BLaER1 (cell line): Measurements from ENCODE around the gene LAMTOR1.

ENCODE experiments used
- H3K27ac ChIP-seq: shearing (Covaris generic); formaldehyde crosslinking; 2 replicates; pipeline ENCODE4 v1.8.1; 2022
- H3K27me3 ChIP-seq: shearing (Covaris generic); formaldehyde crosslinking; 2 replicates; pipeline ENCODE4 v1.8.1; 2022
- H3K36me3 ChIP-seq: shearing (Covaris generic); formaldehyde crosslinking; 2 replicates; pipeline ENCODE4 v1.8.1; 2022
- H3K4me1 ChIP-seq: shearing (Covaris generic); formaldehyde crosslinking; 2 replicates; pipeline ENCODE4 v1.8.1; 2022
- H3K4me2 ChIP-seq: shearing (Covaris generic); formaldehyde crosslinking; 2 replicates; pipeline ENCODE4 v1.8.1; 2022
- H3K4me3 ChIP-seq: shearing (Covaris generic); formaldehyde crosslinking; 2 replicates; pipeline ENCODE4 v1.8.1; 2022
- H3K9ac ChIP-seq: shearing (Covaris generic); formaldehyde crosslinking; 2 replicates; pipeline ENCODE4 v1.8.1; 2022
- H3K9me3 ChIP-seq: shearing (Covaris generic); formaldehyde crosslinking; 2 replicates; pipeline ENCODE4 v1.8.1; 2022
- H4K20me1 ChIP-seq: shearing (Covaris generic); formaldehyde crosslinking; 2 replicates; pipeline ENCODE4 v1.8.1; 2022
- Cebpa-rat ChIP-seq: shearing (Covaris generic); IDR thresholded peaks from 2 replicates; pipeline ENCODE4 v1.8.1; 2022

The LAMTOR1 gene

GRCh38 chr11:72083414-72083813 lies 19.7 kb downstream of the LAMTOR1 start:
- Histone ChIP-seq H3K27ac (no peak overlapping the region), H3K27me3 (no peaks in the 10 kb centered on the region), H3K36me3 (peaks cover 6% of the 10 kb centered on the region; the same call in 1 of the 2 replicates), H3K9ac (no peak overlapping the region), H3K9me3 (no peaks in the 10 kb centered on the region), H3K4me3 (no peak overlapping the region), H3K4me2 (no peak overlapping the region), H3K4me1 (peaks cover 31% of the 10 kb centered on the region), H4K20me1 (peaks cover 15% of the 10 kb centered on the region)
- TF ChIP-seq Cebpa-rat, result no peak

GRCh38 chr11:72081821-72082453 lies 21.2 kb downstream of the LAMTOR1 start:
- Histone ChIP-seq H3K9ac (no peak overlapping the region), H3K4me2 (peak overlapping the region; percentile 85), H3K36me3 (no peaks in the 10 kb centered on the region; the same call in 1 of the 2 replicates), H3K4me1 (peaks cover 45% of the 10 kb centered on the region), H4K20me1 (peaks cover 26% of the 10 kb centered on the region), H3K27ac (0 out of 2 replicates have a peak overlapping the region, but pooled peaks have one; percentile 20), H3K9me3 (no peaks in the 10 kb centered on the region), H3K4me3 (no peak overlapping the region), H3K27me3 (no peaks in the 10 kb centered on the region)
- TF ChIP-seq Cebpa-rat, result no peak

GRCh38 chr11:72081184-72081644 lies 21.9 kb downstream of the LAMTOR1 start:
- TF ChIP-seq Cebpa-rat, result no peak
- peak overlapping the region; percentile 75 for H3K27ac ChIP-seq
- no peaks in the 10 kb centered on the region for H3K27me3 ChIP-seq
- no peaks in the 10 kb centered on the region for H3K9me3 ChIP-seq
- H4K20me1 ChIP-seq, result peaks cover 30% of the 10 kb centered on the region
- peak overlapping the region; percentile 85 for H3K4me2 ChIP-seq
- peak overlapping the region; percentile 81 for H3K4me3 ChIP-seq
- peaks cover 46% of the 10 kb centered on the region for H3K4me1 ChIP-seq
- H3K9ac ChIP-seq, result peak overlapping the region; percentile 69
- peaks cover 5% of the 10 kb centered on the region for H3K36me3 ChIP-seq

- H3K4me3 ChIP-seq, result peak within 1 kb of the TSS; percentile 81
- peaks cover 46% of the 10 kb centered on the region for H3K4me1 ChIP-seq
- no peaks in the 10 kb centered on the region for H3K9me3 ChIP-seq
- H3K27me3 ChIP-seq, result no peaks in the 10 kb centered on the region
- H3K36me3 ChIP-seq, result peaks cover 12% of the 10 kb centered on the region
- peak within 1 kb of the TSS; percentile 83 for H3K27ac ChIP-seq
- TF ChIP-seq Cebpa-rat, result no peak
- H4K20me1 ChIP-seq, result peaks cover 36% of the 10 kb centered on the region
- H3K4me2 ChIP-seq, result peak within 1 kb of the TSS; percentile 91
- peak within 1 kb of the TSS; percentile 86 for H3K9ac ChIP-seq
These were observed 22.5 kb downstream of the LAMTOR1 start, which contains the start of the genes LRRC51 and NUMA1 for GRCh38 chr11:72080326-72081183. Gene LRRC51 (plus strand): TSS chr11:72080850. CDS start chr11:72089084, 8,234 bp downstream. Gene NUMA1 (minus strand): TSS chr11:72080542. CDS start chr11:72035943, 44,599 bp downstream.

- H3K9me3 ChIP-seq, result no peaks in the 10 kb centered on the region
- H4K20me1 ChIP-seq, result peaks cover 36% of the 10 kb centered on the region
- peak overlapping the region; percentile 83; the same call in 1 of the 2 replicates for H3K27ac ChIP-seq
- H3K36me3 ChIP-seq, result peaks cover 17% of the 10 kb centered on the region
- H3K27me3 ChIP-seq, result no peaks in the 10 kb centered on the region
- peaks cover 53% of the 10 kb centered on the region for H3K4me1 ChIP-seq
- peak overlapping the region; percentile 81 for H3K4me3 ChIP-seq
- peak overlapping the region; percentile 86 for H3K9ac ChIP-seq
- TF ChIP-seq Cebpa-rat, result no peak
- peak overlapping the region; percentile 91 for H3K4me2 ChIP-seq
These were observed 23.2 kb downstream of the LAMTOR1 start for GRCh38 chr11:72079819-72080325.

GRCh38 chr11:72078477-72078876 lies 24.6 kb downstream of the LAMTOR1 start:
- Histone ChIP-seq H3K4me3 (no peak overlapping the region), H3K4me1 (peaks cover 56% of the 10 kb centered on the region), H3K27ac (no peak overlapping the region), H3K4me2 (peak overlapping the region; percentile 91), H3K9ac (peak overlapping the region; percentile 86), H4K20me1 (peaks cover 49% of the 10 kb centered on the region), H3K9me3 (no peaks in the 10 kb centered on the region), H3K27me3 (no peaks in the 10 kb centered on the region), H3K36me3 (peaks cover 28% of the 10 kb centered on the region)
- TF ChIP-seq Cebpa-rat, result no peak

GRCh38 chr11:72075756-72076155 lies 27.3 kb downstream of the LAMTOR1 start:
- Histone ChIP-seq H3K4me3 (no peak overlapping the region), H3K4me2 (no peak overlapping the region), H3K4me1 (peaks cover 67% of the 10 kb centered on the region), H3K36me3 (peaks cover 29% of the 10 kb centered on the region), H3K9me3 (no peaks in the 10 kb centered on the region), H3K27ac (0 out of 2 replicates have a peak overlapping the region, but pooled peaks have one; percentile 24), H3K9ac (no peak overlapping the region), H4K20me1 (peaks cover 71% of the 10 kb centered on the region), H3K27me3 (no peaks in the 10 kb centered on the region)
- no peak for TF ChIP-seq Cebpa-rat

GRCh38 chr11:72075109-72075508 lies 28.0 kb downstream of the LAMTOR1 start:
- H3K27me3 ChIP-seq, result no peaks in the 10 kb centered on the region
- H3K4me1 ChIP-seq, result peaks cover 74% of the 10 kb centered on the region
- TF ChIP-seq Cebpa-rat, result no peak
- H3K4me2 ChIP-seq, result 0 out of 2 replicates have a peak overlapping the region, but pooled peaks have one; percentile 6
- H3K4me3 ChIP-seq, result no peak overlapping the region
- H4K20me1 ChIP-seq, result peaks cover 71% of the 10 kb centered on the region
- no peaks in the 10 kb centered on the region for H3K9me3 ChIP-seq
- peak overlapping the region; percentile 24; the same call in 1 of the 2 replicates for H3K27ac ChIP-seq
- no peak overlapping the region for H3K9ac ChIP-seq
- H3K36me3 ChIP-seq, result peaks cover 29% of the 10 kb centered on the region

- H4K20me1 ChIP-seq, result peaks cover 68% of the 10 kb centered on the region
- H3K27ac ChIP-seq, result peak overlapping the region; percentile 28; the same call in 1 of the 2 replicates
- peak overlapping the region; percentile 55 for H3K4me2 ChIP-seq
- peaks cover 76% of the 10 kb centered on the region for H3K4me1 ChIP-seq
- H3K4me3 ChIP-seq, result no peak overlapping the region
- 0 out of 2 replicates have a peak overlapping the region, but pooled peaks have one; percentile 55 for H3K9ac ChIP-seq
- H3K27me3 ChIP-seq, result no peaks in the 10 kb centered on the region
- H3K36me3 ChIP-seq, result peaks cover 43% of the 10 kb centered on the region
- no peaks in the 10 kb centered on the region for H3K9me3 ChIP-seq
- TF ChIP-seq Cebpa-rat, result no peak
These were observed 30.7 kb downstream of the LAMTOR1 start for GRCh38 chr11:72072348-72072747.
